Ascending aorta (tissue), 2 donors: ENCODE results near the gene ARL6IP5. TPM values are rescaled to one million over a fixed set of nuclear protein-coding genes. Genes with fewer than 3 reads are reported as not detected.

ENCODE experiments used
- DNase-seq, 2 donors: peaks; one replicate each; pipeline ENCODE4 v3.0.0-alpha.2; 2019; ENCODE audit warnings: low spot score in 2 of 2
- H3K27ac ChIP-seq, 2 donors: fragments of 200-600 bp; sonication (generic); one replicate each; pipeline ENCODE4 v1.5.1; 2016 to 2017; ENCODE audit warnings: mild to moderate bottlenecking in 1 of 2
- H3K27me3 ChIP-seq: fragments of 200-600 bp; sonication (generic); one replicate; pipeline ENCODE4 v1.5.1; 2017
- H3K36me3 ChIP-seq, 2 donors: fragments of 200-600 bp; sonication (generic); one replicate each; pipeline ENCODE4 v1.5.1; 2016
- H3K4me1 ChIP-seq, 2 donors: fragments of 200-600 bp; sonication (generic); one replicate each; pipeline ENCODE4 v1.5.1; 2016 to 2017; ENCODE audit warnings: mild to moderate bottlenecking in 1 of 2
- H3K4me3 ChIP-seq, 2 donors: fragments of 200-600 bp; sonication (generic); one replicate each; pipeline ENCODE4 v1.5.1; 2016 to 2017; ENCODE audit warnings: mild to moderate bottlenecking in 1 of 2
- H3K9me3 ChIP-seq, 2 donors: fragments of 200-600 bp; sonication (generic); one replicate each; pipeline ENCODE4 v1.5.1; 2016
- intact Hi-C: fragments of 100-400 bp; cut with DNase I; formaldehyde crosslinking; loops from one replicate; pipeline ENCODE4 v1.15.1; 2023
- total RNA-seq: library from RNA; depleted of rRNA; stranded (reverse); fragments of >200 nt; gene quantifications from one replicate; pipeline ENCODE4 v1.1.0, GENCODE V29; 2016
- TF ChIP-seq, protein P1 (sequence below), 3 experiments: fragments of 200-600 bp in 2 of 3; fragments of 450-650 bp in 1 of 3; sonication (generic) in 2 of 3; IDR thresholded peaks; one replicate each; pipeline ENCODE4 v1.5.1; 2016 to 2019; ENCODE audit warnings: antibody characterized with exemption in 3 of 3, mild to moderate bottlenecking in 1 of 3, moderate library complexity in 1 of 3

Gene ARL6IP5
- total RNA-seq, 1 donor from 2014 or later: 134 TPM

DNA sequence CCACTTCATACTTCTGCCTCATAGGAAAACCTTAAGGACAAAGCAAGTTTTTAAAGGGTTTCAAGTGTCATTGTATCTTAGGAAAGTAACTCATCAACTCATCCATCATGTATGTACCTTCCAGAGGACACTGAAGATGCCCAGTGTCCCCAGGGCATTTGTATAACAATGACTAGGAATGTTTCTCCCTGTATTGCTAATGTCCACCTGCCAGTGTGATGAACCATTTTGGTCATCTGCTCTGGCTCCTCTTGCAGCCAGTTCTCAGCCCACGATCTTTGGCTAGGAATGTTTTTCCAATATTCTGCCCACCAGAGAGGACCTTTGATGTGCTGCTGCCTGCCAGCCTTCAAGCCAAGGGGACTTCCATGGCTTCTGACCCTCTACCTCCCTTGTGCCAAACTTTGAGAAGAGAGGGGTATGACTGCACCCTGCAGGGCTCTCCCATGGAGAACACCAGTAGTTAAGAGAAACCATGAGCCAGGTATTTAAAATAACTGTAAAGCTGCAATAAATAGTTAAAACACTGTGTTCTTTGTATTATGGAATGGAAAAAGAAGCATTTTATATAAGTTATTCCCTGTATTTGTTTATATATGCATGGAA is 26.3 kb downstream of the ARL6IP5 start:
- TF ChIP-seq, protein P1, sequence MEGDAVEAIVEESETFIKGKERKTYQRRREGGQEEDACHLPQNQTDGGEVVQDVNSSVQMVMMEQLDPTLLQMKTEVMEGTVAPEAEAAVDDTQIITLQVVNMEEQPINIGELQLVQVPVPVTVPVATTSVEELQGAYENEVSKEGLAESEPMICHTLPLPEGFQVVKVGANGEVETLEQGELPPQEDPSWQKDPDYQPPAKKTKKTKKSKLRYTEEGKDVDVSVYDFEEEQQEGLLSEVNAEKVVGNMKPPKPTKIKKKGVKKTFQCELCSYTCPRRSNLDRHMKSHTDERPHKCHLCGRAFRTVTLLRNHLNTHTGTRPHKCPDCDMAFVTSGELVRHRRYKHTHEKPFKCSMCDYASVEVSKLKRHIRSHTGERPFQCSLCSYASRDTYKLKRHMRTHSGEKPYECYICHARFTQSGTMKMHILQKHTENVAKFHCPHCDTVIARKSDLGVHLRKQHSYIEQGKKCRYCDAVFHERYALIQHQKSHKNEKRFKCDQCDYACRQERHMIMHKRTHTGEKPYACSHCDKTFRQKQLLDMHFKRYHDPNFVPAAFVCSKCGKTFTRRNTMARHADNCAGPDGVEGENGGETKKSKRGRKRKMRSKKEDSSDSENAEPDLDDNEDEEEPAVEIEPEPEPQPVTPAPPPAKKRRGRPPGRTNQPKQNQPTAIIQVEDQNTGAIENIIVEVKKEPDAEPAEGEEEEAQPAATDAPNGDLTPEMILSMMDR (IDR thresholded peaks at IDR 0.05): no peak
- Histone ChIP-seq H3K36me3 (peaks cover 0 to 4% of the 10 kb centered on the region in 2 donors), H3K27me3 (no peaks in the 10 kb centered on the region), H3K4me3 (no peak overlapping the region), H3K9me3 (no peaks in the 10 kb centered on the region), H3K4me1 (peaks cover 0 to 7% of the 10 kb centered on the region in 2 donors), H3K27ac (no peak overlapping the region)
- DNase-seq: no peak
- intact Hi-C loops: no loop called here

DNA sequence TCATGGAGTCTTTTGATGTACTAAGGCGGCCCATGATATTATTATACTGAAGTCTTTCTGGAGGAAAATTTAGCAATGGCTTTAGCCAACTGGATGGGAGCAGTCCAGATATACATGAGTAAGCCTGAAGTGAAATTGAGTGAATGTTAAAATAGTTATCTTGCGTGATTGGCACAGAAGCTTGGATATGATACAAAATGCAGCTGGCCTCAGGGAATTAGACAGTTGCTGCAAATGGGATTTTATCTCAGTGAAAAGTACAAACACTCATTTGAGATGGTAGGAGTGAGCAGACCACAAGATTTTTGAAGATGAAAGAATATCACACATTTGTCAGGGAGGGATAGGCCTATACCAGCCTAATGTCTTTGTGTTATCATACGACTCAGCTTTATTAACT is 28.8 kb downstream of the ARL6IP5 start:
- intact Hi-C loops: no loop called here
- TF ChIP-seq, protein P1 (IDR thresholded peaks at IDR 0.05): no peak

DNA sequence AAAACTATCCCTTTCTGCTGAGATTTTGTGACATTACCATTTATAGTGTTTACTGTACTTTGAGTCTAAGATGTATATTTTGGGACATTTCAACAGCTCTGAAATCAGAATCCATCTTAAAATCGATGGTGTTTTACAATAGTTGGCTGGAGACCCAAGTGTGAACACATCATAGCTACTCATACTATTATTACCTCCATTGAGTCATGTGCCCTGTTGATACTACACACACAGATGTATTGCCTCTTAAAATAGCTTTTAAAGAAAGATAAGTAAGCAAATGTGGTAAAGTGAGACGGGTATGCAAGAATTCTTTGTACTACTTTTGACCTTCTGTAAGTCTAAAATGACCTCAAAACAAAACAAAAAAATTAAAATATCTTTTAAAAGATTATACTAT is 31.0 kb downstream of the ARL6IP5 start:
- Histone ChIP-seq H3K9me3 (no peaks in the 10 kb centered on the region), H3K36me3 (no peaks in the 10 kb centered on the region), H3K4me1 (no peaks in the 10 kb centered on the region), H3K4me3 (no peak overlapping the region), H3K27me3 (no peaks in the 10 kb centered on the region), H3K27ac (no peak overlapping the region)
- TF ChIP-seq, protein P1 (IDR thresholded peaks at IDR 0.05): no peak
- intact Hi-C loops: no loop called here
- DNase-seq: no peak

More for the DNA sequence above, 28.8 kb downstream of the ARL6IP5 start:
- Histone ChIP-seq H3K4me1 (peaks cover 0 to 5% of the 10 kb centered on the region in 2 donors), H3K9me3 (no peaks in the 10 kb centered on the region), H3K27ac (no peak overlapping the region), H3K36me3 (no peaks in the 10 kb centered on the region), H3K27me3 (no peaks in the 10 kb centered on the region), H3K4me3 (no peak overlapping the region)
- DNase-seq: no peak

DNA sequence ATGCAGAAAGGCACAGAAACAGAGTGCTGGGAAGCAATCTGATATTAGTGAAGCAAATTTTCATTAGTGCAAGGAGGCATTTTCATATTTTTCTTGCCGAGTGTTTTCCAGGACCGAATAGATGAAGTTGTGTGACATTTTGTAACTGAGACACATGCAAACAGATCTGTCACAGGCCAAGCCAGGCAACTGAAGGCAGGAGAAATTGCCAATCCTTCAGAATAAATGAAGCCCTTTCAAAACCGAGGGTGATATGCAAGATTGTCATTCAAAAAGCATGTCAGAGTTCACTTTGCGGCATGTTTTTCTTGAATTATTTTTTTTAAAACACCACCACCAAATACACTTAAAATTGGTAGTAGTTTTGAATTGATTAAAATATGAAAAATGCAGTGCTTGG is 31.4 kb downstream of the ARL6IP5 start:
- no peaks in the 10 kb centered on the region for H3K9me3 ChIP-seq
- no peaks in the 10 kb centered on the region for H3K4me1 ChIP-seq
- no peak for DNase-seq
- no peaks in the 10 kb centered on the region for H3K36me3 ChIP-seq
- intact Hi-C loops: no loop called here
- no peak overlapping the region for H3K4me3 ChIP-seq
- no peaks in the 10 kb centered on the region for H3K27me3 ChIP-seq
- no peak overlapping the region for H3K27ac ChIP-seq
- TF ChIP-seq, protein P1 (IDR thresholded peaks at IDR 0.05): no peak

DNA sequence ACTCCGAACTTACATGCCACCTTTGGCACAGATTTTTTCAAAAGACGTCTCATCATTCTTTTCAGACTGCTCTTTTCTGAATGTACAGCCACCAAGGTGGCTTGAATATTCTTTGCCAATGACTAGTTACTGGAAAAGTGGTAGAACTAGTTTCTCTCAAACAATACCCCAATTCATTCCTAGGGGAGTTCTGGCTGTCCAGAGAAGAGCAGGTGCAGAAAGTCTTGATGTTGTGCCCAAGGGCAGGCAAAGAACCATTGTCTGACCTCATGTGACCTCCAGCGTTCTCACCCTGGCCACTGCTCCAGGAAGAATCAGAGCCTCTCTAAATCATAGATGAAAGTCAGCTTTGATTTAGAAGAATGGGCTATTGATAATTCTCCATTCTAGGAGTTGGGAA is 32.2 kb downstream of the ARL6IP5 start:
- TF ChIP-seq, protein P1 (IDR thresholded peaks at IDR 0.05): no peak
- Histone ChIP-seq H3K36me3 (no peaks in the 10 kb centered on the region), H3K27me3 (no peaks in the 10 kb centered on the region), H3K4me1 (no peaks in the 10 kb centered on the region), H3K9me3 (no peaks in the 10 kb centered on the region), H3K27ac (no peak overlapping the region), H3K4me3 (no peak overlapping the region)
- no peak for DNase-seq
- intact Hi-C loops: no loop called here

DNA sequence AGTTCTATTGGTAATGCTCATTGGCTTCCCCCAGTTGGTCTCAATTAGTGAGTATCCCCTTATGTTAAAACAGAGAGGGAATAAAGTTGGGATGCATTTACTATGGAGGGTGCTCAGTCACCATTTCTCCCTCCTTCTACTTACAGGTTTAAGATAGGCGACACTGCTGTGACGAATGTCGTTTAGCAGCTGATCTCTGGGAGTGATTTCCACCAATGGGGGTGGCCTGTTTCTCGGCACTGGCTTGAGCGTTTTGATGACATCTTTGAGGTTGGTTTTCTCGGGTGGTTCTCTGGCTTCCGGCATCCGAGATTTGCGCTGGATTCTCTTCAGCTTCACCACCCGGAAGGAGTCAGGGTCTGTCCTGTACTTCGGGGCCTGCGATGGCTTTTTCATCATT is 33.8 kb downstream of the ARL6IP5 start:
- DNase-seq: no peak
- H3K27me3 ChIP-seq: no peaks in the 10 kb centered on the region
- TF ChIP-seq, protein P1 (IDR thresholded peaks at IDR 0.05): no peak
- intact Hi-C loops: no loop called here
- no peaks in the 10 kb centered on the region for H3K36me3 ChIP-seq
- H3K4me1 ChIP-seq: no peaks in the 10 kb centered on the region
- H3K9me3 ChIP-seq: no peaks in the 10 kb centered on the region
- no peak overlapping the region for H3K4me3 ChIP-seq
- no peak overlapping the region for H3K27ac ChIP-seq
